Common myeloid progenitor, CD34-positive (primary cell): ENCODE data around the gene ANKRD10.

ENCODE experiments used
- CTCF ChIA-PET: fragments of 350-600 bp; sonication (Branson Sonifier 250); formaldehyde crosslinking; loops from one replicate; lab custom pipeline; 2021; ENCODE audit warnings: antibody characterized with exemption; lab: Charles Lee
- POLR2A ChIA-PET: fragments of 350-600 bp; sonication (Branson Sonifier 250); formaldehyde crosslinking; loops from one replicate; lab custom pipeline; 2021; ENCODE audit warnings: antibody characterized with exemption; lab: Charles Lee
- DNase-seq, 3 donors: peaks; one replicate each; pipeline versions ENCODE4 v3.0.0 to v3.0.0-alpha.2; 2013
- H3K27ac ChIP-seq, 2 experiments: 1 replicate in 1 of 2; 2 replicates in 1 of 2; pipeline ENCODE4 v1.7.0; 2013; ENCODE audit warnings: inconsistent platforms in 2 of 2, low read length in 2 of 2, mild to moderate bottlenecking in 2 of 2, low read depth in 1 of 2, moderate library complexity in 1 of 2; ENCODE audit not compliant: severe bottlenecking in 2 of 2, insufficient read depth in 1 of 2, poor library complexity in 1 of 2
- H3K27me3 ChIP-seq, 5 experiments: replicated peaks in 2 of 5; 1 replicate in 3 of 5; 2 replicates in 2 of 5; pipeline versions ENCODE4 v1.6.1 to v1.7.0; 2013; ENCODE audit warnings: low read length in 4 of 5, mild to moderate bottlenecking in 2 of 5, moderate library complexity in 2 of 5, inconsistent platforms in 1 of 5; ENCODE audit not compliant: insufficient read depth in 5 of 5, control insufficient read depth in 4 of 5
- H3K36me3 ChIP-seq, 4 experiments: 1 replicate in 2 of 4; 2 replicates in 2 of 4; pipeline versions ENCODE4 v1.6.1 to v1.7.0; 2013; ENCODE audit warnings: low read length in 3 of 4, control low read depth in 1 of 4, mild to moderate bottlenecking in 1 of 4; ENCODE audit not compliant: control insufficient read depth in 4 of 4, insufficient read depth in 4 of 4
- H3K4me1 ChIP-seq, 4 experiments: 1 replicate in 3 of 4; 2 replicates in 1 of 4; pipeline versions ENCODE4 v1.6.1 to v1.7.1; 2013; ENCODE audit warnings: low read length in 3 of 4, mild to moderate bottlenecking in 3 of 4, control low read depth in 1 of 4, inconsistent platforms in 1 of 4, moderate library complexity in 1 of 4; ENCODE audit not compliant: control insufficient read depth in 4 of 4, insufficient read depth in 4 of 4; ENCODE audit errors: control extremely low read depth in 1 of 4
- H3K4me3 ChIP-seq, 7 experiments: 1 replicate in 4 of 7; 2 replicates in 3 of 7; pipeline versions ENCODE4 v1.5.1 to v1.7.0; 2013; ENCODE audit warnings: mild to moderate bottlenecking in 7 of 7, low read length in 6 of 7, moderate library complexity in 6 of 7, inconsistent platforms in 2 of 7, low read depth in 2 of 7, control low read depth in 1 of 7; ENCODE audit not compliant: insufficient read depth in 4 of 7, control insufficient read depth in 1 of 7; ENCODE audit errors: extremely low read depth in 1 of 7
- H3K9me3 ChIP-seq, 5 experiments: 1 replicate in 4 of 5; 2 replicates in 1 of 5; pipeline versions ENCODE4 v1.6.1 to v1.7.1; 2013; ENCODE audit warnings: low read length in 4 of 5, mild to moderate bottlenecking in 2 of 5, inconsistent platforms in 1 of 5, low read depth in 1 of 5, moderate library complexity in 1 of 5; ENCODE audit not compliant: control insufficient read depth in 4 of 5, insufficient read depth in 2 of 5; ENCODE audit errors: control extremely low read depth in 1 of 5
- WGBS: methylation state at CpG from one replicate; pipeline ENCODE4 v1.1.5; 2013; ENCODE audit not compliant: insufficient coverage; 5-methylcytosine and 5-hydroxymethylcytosine counted together

Gene ANKRD10

DNA sequence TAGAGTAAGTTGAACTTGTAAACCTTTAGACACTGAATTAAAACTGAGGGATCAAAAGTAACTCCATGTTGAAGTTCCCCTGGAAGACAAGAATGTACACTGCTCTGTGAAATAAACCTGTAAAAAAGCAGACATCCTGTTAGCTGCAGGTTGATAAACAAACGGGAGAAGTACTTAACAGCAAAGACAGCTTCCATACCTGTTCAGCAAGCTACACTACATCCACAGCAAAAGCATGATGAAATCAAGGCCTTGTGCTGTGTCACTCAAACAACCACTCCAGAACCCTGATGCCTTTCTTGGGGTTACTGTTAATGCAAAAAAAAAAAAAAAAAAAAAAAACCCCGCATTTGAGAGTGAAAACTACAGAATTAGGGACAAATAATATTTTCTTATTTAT lies 20.8 kb downstream of the ANKRD10 start:
- no peak for DNase-seq
- no peak overlapping the region for H3K4me3 ChIP-seq
- no peak overlapping the region for H3K27ac ChIP-seq
- CTCF ChIA-PET: interaction anchor here (1.0 to 2.0 kb wide), 4 partner anchors 9 to 31 kb away, joined by 3 to 5 read pairs (median 3); no protein-coding TSS in a partner anchor
- no peaks in the 10 kb centered on the region for H3K27me3 ChIP-seq
- POLR2A ChIA-PET: no interaction called here
- H3K36me3 ChIP-seq: peaks cover 13 to 37% (median 22%) of the 10 kb centered on the region in 4 experiments
- WGBS: no CpG with 5 or more reads among the region's 2 CpGs
- H3K4me1 ChIP-seq: no peaks in the 10 kb centered on the region
- no peaks in the 10 kb centered on the region for H3K9me3 ChIP-seq

DNA sequence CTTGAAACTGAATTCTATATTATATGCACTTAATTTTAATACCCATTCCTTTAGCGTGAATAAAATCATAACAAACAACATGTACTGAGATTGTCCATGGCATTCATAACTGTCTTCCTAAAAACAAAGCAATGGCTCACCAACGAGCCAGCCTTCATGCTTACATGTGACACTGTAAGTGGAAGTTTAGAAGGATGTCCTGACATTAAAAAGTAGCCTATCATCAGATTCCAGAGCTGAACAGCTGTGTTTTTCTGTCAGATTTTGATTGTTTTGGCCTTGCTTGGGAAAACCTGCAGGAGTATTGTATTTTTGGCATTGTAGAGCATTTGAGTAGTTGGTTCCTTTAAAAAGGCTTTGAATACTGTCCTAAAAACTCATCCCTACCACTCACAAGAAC lies 21.3 kb downstream of the ANKRD10 start:
- Histone ChIP-seq H3K36me3 (peaks cover 13 to 35% (median 22%) of the 10 kb centered on the region in 4 experiments), H3K27me3 (no peaks in the 10 kb centered on the region), H3K4me1 (no peaks in the 10 kb centered on the region), H3K9me3 (no peaks in the 10 kb centered on the region), H3K27ac (no peak overlapping the region), H3K4me3 (no peak overlapping the region)
- ChIA-PET CTCF (interaction anchor here (1.0 to 2.0 kb wide), 4 partner anchors 9 to 31 kb away, joined by 3 to 5 read pairs (median 3); no protein-coding TSS in a partner anchor), POLR2A (no interaction called here)
- whole genome bisulfite sequencing: 90% methylated on average over 2 of the region's 2 CpGs
- no peak for DNase-seq

DNA sequence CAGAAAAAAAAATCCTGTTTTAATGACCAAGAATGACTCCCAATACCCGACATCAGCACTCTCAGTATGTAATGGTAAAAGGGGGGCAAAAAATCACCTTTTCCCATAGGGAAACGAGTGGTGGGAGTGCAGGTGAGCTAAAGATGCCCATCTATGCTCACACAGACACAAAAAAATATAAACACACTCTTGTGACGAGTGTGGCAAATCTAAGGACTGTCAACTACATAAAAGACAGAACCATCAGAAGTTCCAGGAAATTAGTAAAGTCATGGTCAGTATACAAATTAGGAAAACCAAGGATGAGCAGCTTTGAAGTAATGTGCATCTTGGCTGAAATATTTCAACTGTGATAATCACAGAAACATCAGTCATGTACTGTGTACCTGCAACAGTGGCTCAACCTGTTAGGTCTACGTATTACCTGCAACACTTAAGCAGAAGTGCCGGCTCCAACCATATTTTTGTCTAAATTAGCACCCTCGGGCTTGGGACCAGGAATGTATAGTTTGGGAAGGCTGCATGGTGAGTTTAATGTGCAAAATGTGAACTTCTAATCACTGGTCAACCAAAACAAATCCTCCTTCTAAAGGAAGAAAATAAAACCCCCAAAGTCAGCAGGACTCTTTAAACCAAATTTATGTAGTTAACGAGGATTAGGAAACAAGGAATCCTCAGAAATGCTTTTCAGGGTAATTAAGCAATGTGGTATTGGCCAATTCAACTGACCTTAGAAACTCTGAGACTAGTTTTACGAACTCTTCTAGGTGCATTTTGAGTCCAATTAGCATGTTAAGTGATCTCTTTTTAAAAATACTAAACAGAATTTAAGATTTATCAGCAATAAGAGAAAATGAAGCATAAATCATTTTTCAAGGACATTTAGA lies 24.3 kb downstream of the ANKRD10 start:
- CTCF ChIA-PET: no interaction called here
- no peak overlapping the region for H3K27ac ChIP-seq
- H3K36me3 ChIP-seq: peaks cover 7 to 25% (median 19%) of the 10 kb centered on the region in 4 experiments
- H3K27me3 ChIP-seq: no peaks in the 10 kb centered on the region
- no peak for DNase-seq
- H3K9me3 ChIP-seq: no peaks in the 10 kb centered on the region
- 50% methylated on average over 2 of the region's 8 CpGs for WGBS
- H3K4me3 ChIP-seq: no peak overlapping the region
- POLR2A ChIA-PET: no interaction called here
- no peaks in the 10 kb centered on the region for H3K4me1 ChIP-seq

DNA sequence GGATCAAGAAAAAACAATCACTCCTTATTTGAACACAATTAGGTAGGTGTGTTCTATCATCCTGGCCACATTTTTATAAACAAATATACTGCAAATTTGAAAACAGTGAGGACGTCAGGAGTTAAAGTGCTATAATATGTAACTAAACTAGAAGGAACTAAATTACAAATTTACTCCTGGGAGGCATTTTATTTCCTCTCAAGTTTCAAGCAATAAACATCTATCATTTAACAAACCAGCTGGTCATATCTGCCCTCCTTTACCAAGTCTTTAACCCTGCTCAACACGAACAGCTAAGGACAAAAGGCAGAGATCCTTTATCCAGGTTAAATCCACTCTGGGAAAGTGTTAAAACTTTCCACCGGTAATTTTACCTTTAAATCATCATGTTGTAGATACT lies 26.5 kb downstream of the ANKRD10 start:
- no CpG with 5 or more reads among the region's 3 CpGs for WGBS
- Histone ChIP-seq H3K4me1 (no peaks in the 10 kb centered on the region), H3K4me3 (no peak overlapping the region), H3K9me3 (no peaks in the 10 kb centered on the region), H3K36me3 (peaks cover 2 to 15% (median 10%) of the 10 kb centered on the region in 4 experiments), H3K27ac (no peak overlapping the region), H3K27me3 (no peaks in the 10 kb centered on the region)
- DNase-seq: no peak
- ChIA-PET CTCF (interaction anchor here (1.3 kb wide), 1 partner anchor 14 kb away, joined by 4 read pairs; no protein-coding TSS in a partner anchor), POLR2A (no interaction called here)

DNA sequence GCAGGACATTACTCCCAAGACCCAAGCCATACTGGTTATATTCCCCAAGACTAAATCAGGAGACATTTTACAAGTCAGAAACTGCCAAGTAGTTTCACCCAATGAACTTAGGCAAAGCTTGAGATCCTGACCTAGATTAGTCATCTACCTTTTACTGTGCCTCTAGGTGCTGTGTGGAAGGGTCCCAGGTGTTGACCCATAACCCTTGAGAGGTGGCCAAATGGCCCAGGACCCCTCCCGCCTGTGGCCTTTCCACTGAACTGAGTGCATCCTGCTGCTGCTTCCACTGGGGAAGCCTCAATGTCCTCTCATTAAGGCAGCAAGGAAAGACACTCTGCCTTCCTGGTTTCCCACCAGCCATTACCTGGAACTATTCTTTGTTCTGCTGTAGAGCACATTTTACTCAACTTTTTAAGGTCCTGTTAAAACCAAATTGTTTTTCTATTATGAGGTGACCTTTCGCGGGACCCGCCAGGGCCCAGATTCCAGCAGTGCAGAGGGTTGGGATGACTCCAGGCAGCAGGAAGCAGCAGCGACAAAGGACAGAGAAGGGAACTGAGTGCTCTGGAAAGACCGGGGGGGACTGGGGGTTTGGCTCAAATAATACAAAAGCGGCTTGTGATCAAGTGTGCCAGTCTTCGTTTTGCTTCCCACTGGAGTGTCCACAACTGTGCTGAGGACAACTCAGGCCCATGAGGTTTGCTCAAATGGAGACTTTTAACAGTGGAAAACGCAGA lies 27.1 kb downstream of the ANKRD10 start:
- Histone ChIP-seq H3K27ac (no peak overlapping the region), H3K36me3 (peaks cover 0 to 9% (median 4%) of the 10 kb centered on the region in 4 experiments), H3K27me3 (no peaks in the 10 kb centered on the region), H3K9me3 (no peaks in the 10 kb centered on the region), H3K4me3 (no peak overlapping the region), H3K4me1 (no peaks in the 10 kb centered on the region)
- 92% methylated on average over 8 of the region's 9 CpGs for WGBS
- DNase-seq: no peak
- POLR2A ChIA-PET: no interaction called here
- CTCF ChIA-PET: interaction anchor here (0.6 kb wide), 1 partner anchor 274 kb away, joined by 3 read pairs; no protein-coding TSS in a partner anchor

DNA sequence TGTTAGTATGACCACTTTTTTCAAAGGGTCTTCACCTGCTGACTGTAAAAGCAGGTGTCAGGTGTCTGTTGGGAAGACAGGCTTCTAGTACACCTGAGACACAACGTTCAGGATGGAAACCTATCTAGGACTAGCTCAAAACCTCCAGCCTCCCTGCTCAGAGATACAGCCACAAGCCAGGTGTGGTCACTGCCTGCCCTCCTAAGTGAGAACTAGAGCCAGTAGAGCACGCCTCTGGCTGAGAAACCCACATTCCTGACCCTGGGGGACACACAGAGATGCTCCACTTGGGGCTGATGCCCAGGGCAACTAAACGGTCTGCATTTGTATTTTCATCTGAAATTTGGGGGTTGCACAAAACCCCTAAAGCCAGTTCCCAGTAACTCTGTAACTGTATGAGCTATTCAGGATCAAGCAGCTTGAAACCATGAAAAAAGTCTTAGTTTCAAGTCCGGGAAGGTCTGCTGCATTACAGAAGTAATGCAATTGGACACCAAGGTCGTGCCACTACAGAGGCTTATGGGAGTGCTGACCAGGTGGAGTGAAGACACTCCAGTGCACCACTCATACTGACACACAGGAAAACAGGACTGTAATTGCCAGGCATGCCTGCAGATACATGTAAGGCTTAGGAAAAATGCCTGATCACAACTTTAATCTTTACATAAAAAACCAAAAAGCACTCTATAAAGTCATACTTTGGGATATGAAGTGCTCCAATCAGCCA lies 27.8 kb downstream of the ANKRD10 start:
- no peak overlapping the region for H3K4me3 ChIP-seq
- 88% methylated on average over 5 of the region's 5 CpGs for WGBS
- DNase-seq: no peak
- peaks cover 0 to 5% (median 3%) of the 10 kb centered on the region in 4 experiments for H3K36me3 ChIP-seq
- CTCF ChIA-PET: interaction anchor here (0.6 kb wide), 1 partner anchor 274 kb away, joined by 3 read pairs; no protein-coding TSS in a partner anchor
- no peak overlapping the region for H3K27ac ChIP-seq
- no peaks in the 10 kb centered on the region for H3K27me3 ChIP-seq
- no peaks in the 10 kb centered on the region for H3K9me3 ChIP-seq
- no peaks in the 10 kb centered on the region for H3K4me1 ChIP-seq
- POLR2A ChIA-PET: no interaction called here
